Right renal cortex interstitium (tissue), 3 donors: Measurements from ENCODE around the gene ASPM. TPM values are rescaled to one million over a fixed set of nuclear protein-coding genes. Genes with fewer than 3 reads are reported as not detected.
"Not testable (repeated sequence)": the region's sequence is repeated elsewhere in the genome, so short reads cannot be mapped to it uniquely, and the experiment has no call there.

Source experiments
- DNase-seq, 3 donors: peaks; one replicate each; pipeline ENCODE4 v3.0.0-alpha.2; 2013; ENCODE audit warnings: low read depth in 3 of 3, low spot score in 2 of 3
- polyA plus RNA-seq, 3 donors: library from polyadenylated mRNA; unstranded; fragments of 120-200 nt; gene quantifications; one replicate each; pipeline ENCODE4 v1.2.1, GENCODE V29; 2013; ENCODE audit not compliant: insufficient read length in 3 of 3

The ASPM gene
- polyA plus RNA-seq, 3 donors: 21.2 to 24.3 (median 24.2) TPM

- DNase-seq: no peak
Measured at GRCh38 chr1:197149340-197149739, 2.9 kb upstream of the ASPM start.

- DNase-seq: no peak
Measured at GRCh38 chr1:197145446-197146024, 934 bp downstream of the ASPM start.

- no peak for DNase-seq
Measured at GRCh38 chr1:197144570-197145325, 1.7 kb downstream of the ASPM start.

- DNase-seq: no peak
Measured at GRCh38 chr1:197143276-197143675, 3.2 kb downstream of the ASPM start.

- DNase-seq: no peak
Measured at GRCh38 chr1:197141575-197141974, 4.9 kb downstream of the ASPM start.

GRCh38 chr1:197140121-197140520, 6.3 kb downstream of the ASPM start:
- no peak for DNase-seq

- DNase-seq: no peak
Measured at GRCh38 chr1:197139169-197139568, 7.3 kb downstream of the ASPM start.

- no peak for DNase-seq
Measured at GRCh38 chr1:197137322-197137721, 9.1 kb downstream of the ASPM start.

GRCh38 chr1:197130677-197131304, 15.7 kb downstream of the ASPM start:
- DNase-seq: no peak

GRCh38 chr1:197129698-197130097, 16.8 kb downstream of the ASPM start:
- no peak for DNase-seq

- no peak for DNase-seq
Measured at GRCh38 chr1:197127246-197127912, 19.1 kb downstream of the ASPM start.

- no peak for DNase-seq
Measured at GRCh38 chr1:197126691-197127090, 19.8 kb downstream of the ASPM start.

GRCh38 chr1:197124376-197124775, 22.1 kb downstream of the ASPM start:
- DNase-seq: no peak

GRCh38 chr1:197116156-197116555, 30.3 kb downstream of the ASPM start:
- no peak for DNase-seq

GRCh38 chr1:197106869-197107268, 39.6 kb downstream of the ASPM start:
- no peak for DNase-seq

- DNase-seq: no peak
Measured at GRCh38 chr1:197103300-197103699, 43.2 kb downstream of the ASPM start.

GRCh38 chr1:197101978-197102377, 44.5 kb downstream of the ASPM start:
- DNase-seq: no peak

GRCh38 chr1:197100677-197101076, 45.8 kb downstream of the ASPM start:
- no peak for DNase-seq

GRCh38 chr1:197099444-197099843, 47.0 kb downstream of the ASPM start:
- DNase-seq: no peak

GRCh38 chr1:197096971-197097370, 49.5 kb downstream of the ASPM start:
- not testable (repeated sequence) for DNase-seq

GRCh38 chr1:197096137-197096536, 50.3 kb downstream of the ASPM start:
- no peak for DNase-seq
